ENCODE data around the gene CCDC28B. TPM values are rescaled to one million over a fixed set of nuclear protein-coding genes. Genes with fewer than 3 reads are reported as not detected.

Gene CCDC28B
- total RNA-seq, 3 donors from 2014 or later (not counting 1 experiment from before 2014, with no cell fraction given) = 19.3 to 30.6 (median 19.8) TPM

GRCh38 chr1:32197837-32198236 lies 2.6 kb upstream of the CCDC28B start:
- Histone ChIP-seq H3K27ac (ENCODE audit: low read length) (no peak overlapping the region), H3K27me3 (ENCODE audit: control insufficient read depth, insufficient read depth, low read length) (no peaks in the 10 kb centered on the region), H3K4me1 (ENCODE audit: control insufficient read depth, insufficient read depth, low read length) (peaks cover 67% of the 10 kb centered on the region), H3K36me3 (ENCODE audit: control insufficient read depth, insufficient read depth, low read length) (peaks cover 38% of the 10 kb centered on the region), H3K4me3 (ENCODE audit: low read length) (no peak overlapping the region), H3K9me3 (ENCODE audit: control insufficient read depth, insufficient read depth, low read length) (no peaks in the 10 kb centered on the region)
- intact Hi-C loops (cut with micrococcal nuclease) = no loop called here
- ATAC-seq (no peak), DNase-seq (no peak)
- Mint-ChIP-seq H3K4me1 (peaks cover 47 to 56% of the 10 kb centered on the region in 2 donors), H3K27ac (peak overlapping the region; percentile 53 to 79), H3K27me3 (ENCODE audit: low read depth in 2 of 2) (no peaks in the 10 kb centered on the region), H3K9me3 (no peaks in the 10 kb centered on the region), H3K4me3 (no peak overlapping the region), H3K36me3 (peaks cover 12% of the 10 kb centered on the region)
- no peak for TF ChIP-seq CTCF (IDR thresholded peaks at IDR 0.05)
- WGBS (ENCODE audit: insufficient coverage) = 98% methylated on average over 5 of the region's 6 CpGs

GRCh38 chr1:32198237-32199042 lies 2.0 kb upstream of the CCDC28B start:
- no peak overlapping the region for H3K27ac ChIP-seq (ENCODE audit: low read length)
- H3K27me3 ChIP-seq (ENCODE audit: control insufficient read depth, insufficient read depth, low read length) = no peaks in the 10 kb centered on the region
- DNase-seq = no peak
- TF ChIP-seq CTCF (IDR thresholded peaks at IDR 0.05) = no peak
- WGBS (ENCODE audit: insufficient coverage) = 94% methylated on average over 3 of the region's 3 CpGs
- intact Hi-C loops (cut with micrococcal nuclease) = no loop called here
- H3K27me3 Mint-ChIP-seq (ENCODE audit: low read depth in 2 of 2) = no peaks in the 10 kb centered on the region
- no peak for ATAC-seq
- H3K9me3 ChIP-seq (ENCODE audit: control insufficient read depth, insufficient read depth, low read length) = no peaks in the 10 kb centered on the region
- H3K4me3 Mint-ChIP-seq = peak overlapping the region; percentile 7
- H3K4me1 ChIP-seq (ENCODE audit: control insufficient read depth, insufficient read depth, low read length) = peaks cover 68% of the 10 kb centered on the region
- peaks cover 7% of the 10 kb centered on the region for H3K36me3 Mint-ChIP-seq
- no peaks in the 10 kb centered on the region for H3K9me3 Mint-ChIP-seq
- H3K4me3 ChIP-seq (ENCODE audit: low read length) = no peak overlapping the region
- peaks cover 50 to 60% of the 10 kb centered on the region in 2 donors for H3K4me1 Mint-ChIP-seq
- peak overlapping the region; percentile 41 to 72 for H3K27ac Mint-ChIP-seq
- peaks cover 32% of the 10 kb centered on the region for H3K36me3 ChIP-seq (ENCODE audit: control insufficient read depth, insufficient read depth, low read length)

- no peaks in the 10 kb centered on the region for H3K27me3 ChIP-seq (ENCODE audit: control insufficient read depth, insufficient read depth, low read length)
- intact Hi-C loops (cut with micrococcal nuclease) = no loop called here
- no peak for DNase-seq
- H3K9me3 ChIP-seq (ENCODE audit: control insufficient read depth, insufficient read depth, low read length) = no peaks in the 10 kb centered on the region
- 99% methylated on average over 4 of the region's 4 CpGs for WGBS (ENCODE audit: insufficient coverage)
- TF ChIP-seq CTCF (IDR thresholded peaks at IDR 0.05) = no peak
- peaks cover 68% of the 10 kb centered on the region for H3K4me1 ChIP-seq (ENCODE audit: control insufficient read depth, insufficient read depth, low read length)
- Mint-ChIP-seq H3K36me3 (peaks cover 3% of the 10 kb centered on the region), H3K4me1 (peaks cover 51 to 64% of the 10 kb centered on the region in 2 donors), H3K9me3 (no peaks in the 10 kb centered on the region), H3K4me3 (no peak overlapping the region), H3K27me3 (ENCODE audit: low read depth in 2 of 2) (no peaks in the 10 kb centered on the region), H3K27ac (peak overlapping the region in 1 of 2 donors; percentile 93)
- peaks cover 30% of the 10 kb centered on the region for H3K36me3 ChIP-seq (ENCODE audit: control insufficient read depth, insufficient read depth, low read length)
- H3K27ac ChIP-seq (ENCODE audit: low read length) = no peak overlapping the region
- H3K4me3 ChIP-seq (ENCODE audit: low read length) = no peak overlapping the region
- no peak for ATAC-seq
These were observed 1.2 kb upstream of the CCDC28B start for GRCh38 chr1:32199043-32199716.
